Nephron progenitor cell (in vitro differentiated cells): ENCODE measurements around the gene SYTL3.
"Not testable (repeated sequence)": the region's sequence is repeated elsewhere in the genome, so short reads cannot be mapped to it uniquely, and the experiment has no call there.

Source experiments
- DNase-seq: peaks from one replicate; pipeline ENCODE4 v3.0.0; 2021
- H3K27ac Mint-ChIP-seq: 2 replicates; pipeline ENCODE4 v1.8.0; 2021; ENCODE audit warnings: mild to moderate bottlenecking, moderate library complexity, mixed read lengths
- H3K27me3 Mint-ChIP-seq: 2 replicates; pipeline ENCODE4 v1.8.0; 2021; ENCODE audit warnings: mild to moderate bottlenecking, low read depth, mixed read lengths; ENCODE audit not compliant: poor library complexity
- H3K36me3 Mint-ChIP-seq: 2 replicates; pipeline ENCODE4 v1.8.0; 2021; ENCODE audit warnings: low read depth, mixed read lengths
- H3K4me1 Mint-ChIP-seq: 2 replicates; pipeline ENCODE4 v1.8.0; 2021; ENCODE audit warnings: mixed read lengths
- H3K4me3 Mint-ChIP-seq: 2 replicates; pipeline ENCODE4 v1.8.0; 2021; ENCODE audit warnings: mild to moderate bottlenecking, moderate library complexity, mixed read lengths
- H3K9me3 Mint-ChIP-seq: 2 replicates; pipeline ENCODE4 v1.8.0; 2021; ENCODE audit warnings: mild to moderate bottlenecking, moderate library complexity, mixed read lengths
- CTCF ChIP-seq: fragments of 200-600 bp; sonication (generic); IDR thresholded peaks from 2 replicates; pipeline ENCODE4 v1.5.0; 2021; ENCODE audit warnings: antibody characterized with exemption

The SYTL3 gene

GRCh38 chr6:158787395-158787794 is 137.5 kb downstream of the SYTL3 start:
- no peak for TF ChIP-seq CTCF
- Mint-ChIP-seq H3K27ac (no peak overlapping the region), H3K36me3 (peaks cover 62% of the 10 kb centered on the region), H3K9me3 (no peaks in the 10 kb centered on the region), H3K4me1 (peaks cover 37% of the 10 kb centered on the region), H3K4me3 (no peak overlapping the region), H3K27me3 (no peaks in the 10 kb centered on the region)
- no peak for DNase-seq

- no peak for TF ChIP-seq CTCF
- Mint-ChIP-seq H3K4me1 (peaks cover 35% of the 10 kb centered on the region), H3K4me3 (no peak overlapping the region), H3K9me3 (no peaks in the 10 kb centered on the region), H3K27me3 (no peaks in the 10 kb centered on the region), H3K36me3 (peaks cover 45% of the 10 kb centered on the region), H3K27ac (peak overlapping the region; percentile 86)
- no peak for DNase-seq
Observed at GRCh38 chr6:158789115-158789917, 139.5 kb downstream of the SYTL3 start.

GRCh38 chr6:158791274-158791855 is 141.5 kb downstream of the SYTL3 start:
- TF ChIP-seq CTCF = no peak
- no peak overlapping the region for H3K27ac Mint-ChIP-seq
- H3K9me3 Mint-ChIP-seq = no peaks in the 10 kb centered on the region
- peaks cover 23% of the 10 kb centered on the region for H3K4me1 Mint-ChIP-seq
- no peak for DNase-seq
- peaks cover 31% of the 10 kb centered on the region for H3K36me3 Mint-ChIP-seq
- H3K4me3 Mint-ChIP-seq = no peak overlapping the region
- no peaks in the 10 kb centered on the region for H3K27me3 Mint-ChIP-seq

DNA sequence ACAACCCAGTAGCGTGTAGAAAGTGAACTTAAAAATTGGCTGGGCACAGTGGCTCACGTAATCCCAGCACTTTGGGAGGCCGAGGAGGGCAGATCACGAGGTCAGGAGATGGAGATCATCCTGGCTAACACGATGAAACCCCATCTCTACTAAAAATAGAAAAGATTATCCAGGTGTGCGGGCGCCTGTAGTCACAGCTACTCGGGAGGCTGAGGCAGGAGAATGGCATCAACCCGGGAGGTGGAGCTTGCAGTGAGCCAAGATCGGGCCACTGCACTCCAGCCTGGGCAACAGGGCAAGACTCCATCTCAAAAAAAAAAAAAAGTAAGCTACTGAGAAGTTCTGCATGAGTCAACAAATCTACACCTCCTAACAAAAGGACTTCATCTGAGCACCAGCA is 142.7 kb downstream of the SYTL3 start:
- not testable (repeated sequence) for DNase-seq, H3K27ac Mint-ChIP-seq, H3K9me3 Mint-ChIP-seq, H3K27me3 Mint-ChIP-seq, H3K4me3 Mint-ChIP-seq
- H3K4me1 Mint-ChIP-seq = peaks cover 28% of the 10 kb centered on the region
- peaks cover 19% of the 10 kb centered on the region for H3K36me3 Mint-ChIP-seq

GRCh38 chr6:158793432-158793831 is 143.6 kb downstream of the SYTL3 start:
- no peak for TF ChIP-seq CTCF
- H3K4me3 Mint-ChIP-seq = no peak overlapping the region
- no peak overlapping the region for H3K27ac Mint-ChIP-seq
- H3K36me3 Mint-ChIP-seq = peaks cover 14% of the 10 kb centered on the region
- no peaks in the 10 kb centered on the region for H3K27me3 Mint-ChIP-seq
- no peak for DNase-seq
- peaks cover 28% of the 10 kb centered on the region for H3K4me1 Mint-ChIP-seq
- no peaks in the 10 kb centered on the region for H3K9me3 Mint-ChIP-seq

- TF ChIP-seq CTCF = no peak
- H3K4me3 Mint-ChIP-seq = no peak overlapping the region
- H3K27ac Mint-ChIP-seq = no peak overlapping the region
- no peaks in the 10 kb centered on the region for H3K36me3 Mint-ChIP-seq
- DNase-seq = no peak
- no peaks in the 10 kb centered on the region for H3K27me3 Mint-ChIP-seq
- no peaks in the 10 kb centered on the region for H3K9me3 Mint-ChIP-seq
- peaks cover 26% of the 10 kb centered on the region for H3K4me1 Mint-ChIP-seq
Observed at GRCh38 chr6:158795516-158795915, 145.7 kb downstream of the SYTL3 start.
